ENCODE data around the gene AOPEP.

DNA sequence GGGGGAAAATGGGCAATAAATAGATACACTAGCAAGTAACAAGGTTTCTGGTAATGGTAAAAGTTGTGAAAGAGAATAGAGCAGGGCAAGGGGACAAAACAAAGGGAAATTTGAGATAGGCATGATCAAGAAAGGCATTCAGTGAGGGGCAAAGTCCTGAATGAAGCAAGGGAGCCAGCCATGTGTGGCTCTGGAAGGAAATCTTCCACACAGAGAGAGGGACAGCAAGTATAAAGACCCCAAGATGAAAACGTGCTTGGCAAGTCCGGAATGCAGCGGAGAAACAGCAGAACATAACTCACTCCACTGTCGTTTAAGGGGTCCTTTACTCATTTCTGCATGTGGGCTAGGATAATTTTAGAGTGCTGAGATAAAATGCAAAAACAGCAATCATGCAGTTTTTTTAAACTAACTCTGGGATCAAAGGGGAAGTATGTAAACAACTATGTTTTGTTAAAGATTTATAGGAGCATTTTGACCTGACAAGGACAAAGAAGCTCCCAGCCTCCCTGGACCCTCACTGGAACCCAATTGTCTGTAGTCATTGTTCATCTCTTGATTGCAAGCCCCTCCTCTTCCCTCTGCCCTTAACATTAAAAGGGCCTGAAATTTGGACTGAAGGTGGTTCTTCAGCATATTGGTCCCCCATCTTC lies 22.9 kb upstream of the AOPEP start:
- no peak for TF ChIP-seq EZH2phosphoT487 (IDR thresholded peaks at IDR 0.05; ENCODE audit: borderline replicate concordance, low read depth)
- TF ChIP-seq, protein P1, sequence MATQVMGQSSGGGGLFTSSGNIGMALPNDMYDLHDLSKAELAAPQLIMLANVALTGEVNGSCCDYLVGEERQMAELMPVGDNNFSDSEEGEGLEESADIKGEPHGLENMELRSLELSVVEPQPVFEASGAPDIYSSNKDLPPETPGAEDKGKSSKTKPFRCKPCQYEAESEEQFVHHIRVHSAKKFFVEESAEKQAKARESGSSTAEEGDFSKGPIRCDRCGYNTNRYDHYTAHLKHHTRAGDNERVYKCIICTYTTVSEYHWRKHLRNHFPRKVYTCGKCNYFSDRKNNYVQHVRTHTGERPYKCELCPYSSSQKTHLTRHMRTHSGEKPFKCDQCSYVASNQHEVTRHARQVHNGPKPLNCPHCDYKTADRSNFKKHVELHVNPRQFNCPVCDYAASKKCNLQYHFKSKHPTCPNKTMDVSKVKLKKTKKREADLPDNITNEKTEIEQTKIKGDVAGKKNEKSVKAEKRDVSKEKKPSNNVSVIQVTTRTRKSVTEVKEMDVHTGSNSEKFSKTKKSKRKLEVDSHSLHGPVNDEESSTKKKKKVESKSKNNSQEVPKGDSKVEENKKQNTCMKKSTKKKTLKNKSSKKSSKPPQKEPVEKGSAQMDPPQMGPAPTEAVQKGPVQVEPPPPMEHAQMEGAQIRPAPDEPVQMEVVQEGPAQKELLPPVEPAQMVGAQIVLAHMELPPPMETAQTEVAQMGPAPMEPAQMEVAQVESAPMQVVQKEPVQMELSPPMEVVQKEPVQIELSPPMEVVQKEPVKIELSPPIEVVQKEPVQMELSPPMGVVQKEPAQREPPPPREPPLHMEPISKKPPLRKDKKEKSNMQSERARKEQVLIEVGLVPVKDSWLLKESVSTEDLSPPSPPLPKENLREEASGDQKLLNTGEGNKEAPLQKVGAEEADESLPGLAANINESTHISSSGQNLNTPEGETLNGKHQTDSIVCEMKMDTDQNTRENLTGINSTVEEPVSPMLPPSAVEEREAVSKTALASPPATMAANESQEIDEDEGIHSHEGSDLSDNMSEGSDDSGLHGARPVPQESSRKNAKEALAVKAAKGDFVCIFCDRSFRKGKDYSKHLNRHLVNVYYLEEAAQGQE (IDR thresholded peaks at IDR 0.05; ENCODE audit: low read depth, low read length) = no peak
